Choroid plexus epithelial cell (primary cell): ENCODE results near the gene GALNT10.

Source experiments
- DNase-seq: peaks from one replicate; pipeline ENCODE4 v3.0.0-alpha.2; 2010; ENCODE audit warnings: low read depth
- H3K4me3 ChIP-seq: 2 replicates; pipeline ENCODE4 v1.5.1; 2011; ENCODE audit warnings: low read depth, mild to moderate bottlenecking, control low read depth, low read length, moderate library complexity
- CTCF ChIP-seq: conservative IDR thresholded peaks from 2 replicates; pipeline ENCODE4 v1.5.1; 2011; ENCODE audit warnings: low read depth, mild to moderate bottlenecking, control low read depth, inconsistent platforms, low read length, moderate library complexity

GALNT10 gene

DNA sequence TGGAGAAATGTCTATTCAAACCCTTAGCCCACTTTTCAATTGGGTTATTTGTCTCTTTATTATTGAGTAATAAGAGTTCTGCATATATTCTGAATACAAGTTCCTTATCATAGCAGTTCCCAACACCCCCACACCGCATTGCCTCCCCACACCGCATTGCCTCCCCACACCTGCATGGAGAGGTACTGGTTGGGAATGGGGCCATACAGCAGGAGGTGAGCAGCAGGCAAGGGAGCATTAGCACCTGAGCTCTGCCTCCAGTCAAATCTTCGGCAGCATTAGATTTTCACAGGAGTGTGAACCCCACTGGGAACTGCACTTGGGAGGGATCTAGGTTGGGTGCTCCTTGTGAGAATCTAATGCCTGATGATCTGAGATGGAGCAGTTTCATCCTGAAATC is 244.7 kb downstream of the GALNT10 start:
- H3K4me3 ChIP-seq, result no peak overlapping the region
- DNase-seq, result no peak
- no peak for TF ChIP-seq CTCF

DNA sequence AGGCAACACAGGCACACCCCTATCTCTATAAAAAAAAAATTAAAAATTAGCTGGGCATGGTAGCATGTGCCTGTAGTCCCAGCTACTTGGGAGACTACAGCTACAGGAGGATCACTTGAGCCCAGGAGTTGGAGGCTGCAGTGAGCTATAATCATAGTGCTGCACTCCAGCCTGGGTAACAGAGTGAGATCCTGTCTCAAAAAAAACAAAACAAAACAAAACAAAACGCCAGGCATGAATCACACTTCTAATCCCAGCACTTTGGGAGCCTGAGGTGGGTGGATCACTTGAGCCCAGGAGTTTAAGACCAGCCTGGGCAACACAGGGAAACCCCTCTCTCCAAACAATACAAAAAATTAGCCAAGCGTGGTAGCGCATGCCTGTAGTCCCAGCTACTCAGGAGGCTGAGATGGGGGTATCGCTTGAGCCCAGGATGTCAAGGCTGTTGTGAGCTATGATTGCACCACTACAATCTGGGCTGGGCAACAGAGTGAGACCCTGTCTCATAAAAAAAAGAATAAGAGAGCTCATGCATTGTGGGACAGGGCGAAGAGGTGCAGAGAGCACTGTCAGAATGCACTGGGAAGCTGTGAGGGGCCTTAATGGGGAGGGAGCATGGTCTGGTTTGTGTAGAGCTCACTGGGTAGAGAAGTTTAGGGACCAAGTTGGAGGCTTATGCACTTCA is 246.9 kb downstream of the GALNT10 start:
- DNase-seq, result no peak
- no peak overlapping the region for H3K4me3 ChIP-seq
- TF ChIP-seq CTCF, result no peak

- DNase-seq, result no peak
- no peak overlapping the region for H3K4me3 ChIP-seq
- TF ChIP-seq CTCF, result no peak
Observed at GRCh38 chr5:154440540-154440939, 250.0 kb downstream of the GALNT10 start.

DNA sequence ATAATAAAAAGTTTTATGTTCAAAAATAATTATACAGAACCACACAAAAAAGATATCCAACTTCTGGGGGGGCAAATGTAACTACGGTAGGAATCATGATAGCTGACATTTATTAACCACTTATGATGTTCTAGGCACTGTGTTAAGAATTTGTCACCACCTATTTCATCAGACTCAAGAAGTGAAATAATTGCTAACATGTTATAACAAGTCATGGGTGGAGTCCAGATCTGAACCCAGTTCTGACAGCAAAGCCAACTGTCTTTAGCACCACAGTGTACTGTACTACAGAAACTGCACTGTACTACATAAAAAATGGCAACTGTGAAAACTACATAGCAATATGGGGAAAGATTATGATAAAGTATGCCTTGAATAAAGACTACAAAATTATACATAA is 252.3 kb downstream of the GALNT10 start:
- no peak for DNase-seq
- no peak for TF ChIP-seq CTCF
- H3K4me3 ChIP-seq, result no peak overlapping the region

DNA sequence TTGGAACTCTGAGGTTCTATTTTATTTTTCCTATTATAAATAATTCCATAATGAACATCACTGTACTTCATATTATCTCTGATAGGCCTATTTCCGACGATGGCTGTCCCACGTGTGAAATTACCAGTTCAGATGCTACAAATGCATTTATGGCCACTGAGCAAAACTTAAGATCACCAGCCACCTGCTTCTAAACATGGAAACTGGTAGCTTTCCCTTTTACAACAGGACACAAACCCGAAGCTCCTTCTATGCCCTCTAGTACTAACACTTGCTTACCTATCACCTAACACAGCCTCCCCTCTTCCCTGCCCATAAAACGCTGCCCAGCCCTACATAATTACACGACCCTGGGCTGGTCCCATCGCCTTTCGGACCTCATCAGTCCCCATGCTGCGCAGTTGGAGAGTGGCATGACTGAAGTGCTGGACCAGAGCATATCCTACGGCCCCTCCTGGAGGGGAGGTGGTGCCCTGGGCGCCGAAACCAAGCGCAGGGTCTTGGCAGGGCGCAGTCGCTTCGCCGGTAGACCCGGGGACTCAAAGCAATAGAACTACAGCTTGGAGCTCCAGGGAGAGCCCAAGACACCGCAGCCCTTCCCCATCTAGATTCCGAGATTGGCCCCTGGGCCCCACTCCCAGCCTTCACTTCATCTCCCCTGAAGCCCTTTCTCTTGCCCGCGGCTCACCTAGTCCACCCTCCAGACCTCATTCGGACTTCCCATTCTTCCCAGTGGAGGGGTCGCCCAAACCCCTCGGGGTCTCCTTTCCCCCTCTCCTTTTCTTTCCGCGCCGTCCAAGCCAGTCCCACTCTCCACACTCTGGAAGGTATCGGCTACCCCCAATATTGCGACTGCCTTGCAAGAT is 254.3 kb downstream of the GALNT10 start:
- no peak for DNase-seq
- TF ChIP-seq CTCF, result no peak
- peak overlapping the region; percentile 94 for H3K4me3 ChIP-seq

DNA sequence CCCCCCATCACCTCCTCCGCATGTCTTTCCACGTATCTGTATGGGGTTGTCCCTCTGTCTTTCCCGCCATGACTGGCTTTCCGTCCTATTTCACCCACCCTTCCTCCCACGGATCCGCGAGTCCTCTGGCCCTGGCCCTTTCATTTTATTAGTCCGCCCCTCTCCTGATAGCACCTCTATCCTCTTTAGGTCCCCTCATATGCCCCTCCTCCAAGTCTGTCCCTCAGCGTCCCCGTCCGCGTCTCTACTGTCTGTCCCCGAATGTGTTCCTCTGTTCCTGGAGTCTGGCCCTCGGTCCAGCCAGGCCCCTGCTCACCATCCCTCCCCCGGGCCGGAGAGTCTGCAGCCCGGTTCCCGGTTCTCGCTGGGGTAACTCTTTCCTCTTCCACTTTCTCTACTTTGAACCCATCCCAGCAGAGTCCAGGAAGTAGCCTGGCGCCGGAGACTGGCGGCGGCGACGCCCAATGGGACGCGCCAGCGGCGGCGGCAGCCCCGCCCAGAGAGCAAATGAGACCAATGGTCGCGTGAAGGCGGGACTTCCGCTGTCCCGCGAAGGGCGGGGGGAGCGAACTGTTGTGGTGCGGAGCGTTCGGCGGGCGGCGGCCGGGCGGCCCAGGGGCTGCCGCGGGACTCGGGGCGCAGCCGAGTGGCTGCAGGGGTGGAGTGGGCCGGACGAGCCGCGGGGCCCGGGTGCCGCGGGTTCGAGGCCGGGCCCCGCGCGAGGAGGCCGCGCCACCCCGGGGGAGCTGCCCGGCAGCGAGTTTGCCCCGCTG is 255.1 kb downstream of the GALNT10 start, which contains the start of gene SAP30L:
Gene SAP30L, plus strand, starts transcription at position 576 of the 773 bp plus-strand sequence. CDS start 608 bp downstream, outside the sequence.
- DNase-seq, result peak; percentile 93
- peak within 1 kb of the TSS; percentile 94 for H3K4me3 ChIP-seq
- no peak for TF ChIP-seq CTCF
